Stomach (tissue), 9 donors: Measurements from ENCODE around the gene ISG20L2. TPM values are rescaled to one million over a fixed set of nuclear protein-coding genes. Genes with fewer than 3 reads are reported as not detected.

Source experiments
- DNase-seq, 2 donors: peaks; one replicate each; pipeline versions ENCODE4 v3.0.0 to v3.0.0-alpha.2; 2013 to 2019
- H3K27ac ChIP-seq, 5 donors: fragments of 200-600 bp in 4 of 5; sonication (generic) in 4 of 5; one replicate each; pipeline ENCODE4 v1.5.1; 2013 to 2019; ENCODE audit warnings: mild to moderate bottlenecking in 1 of 5, moderate library complexity in 1 of 5
- H3K27me3 ChIP-seq, 3 donors: fragments of 200-600 bp; sonication (generic); one replicate each; pipeline ENCODE4 v1.5.1; 2017 to 2019; ENCODE audit warnings: mixed run types in 1 of 3
- H3K36me3 ChIP-seq, 4 donors: fragments of 200-600 bp; sonication (generic); 1 replicate in 3 of 4; 2 replicates in 1 of 4; pipeline ENCODE4 v1.5.1; 2016 to 2019
- H3K4me1 ChIP-seq, 4 donors: fragments of 200-600 bp; sonication (generic); one replicate each; pipeline ENCODE4 v1.5.1; 2016 to 2019
- H3K4me3 ChIP-seq, 4 donors: fragments of 200-600 bp; sonication (generic) in 3 of 4; one replicate each; pipeline ENCODE4 v1.5.1; 2016 to 2019; ENCODE audit warnings: mild to moderate bottlenecking in 1 of 4
- H3K9me3 ChIP-seq, 4 donors: fragments of 200-600 bp; sonication (generic); one replicate each; pipeline ENCODE4 v1.5.1; 2016 to 2019
- CTCF ChIP-seq, 7 experiments: fragments of 450-650 bp in 4 of 7; fragments of 200-600 bp in 3 of 7; sonication (generic) in 3 of 7; IDR thresholded peaks; one replicate each; pipeline ENCODE4 v1.5.1; 2016 to 2019; ENCODE audit warnings: antibody characterized with exemption in 7 of 7, control low read depth in 2 of 7, mild to moderate bottlenecking in 1 of 7
- EP300 ChIP-seq: sonication (generic); formaldehyde crosslinking; IDR thresholded peaks from one replicate; pipeline ENCODE4 v1.6.1; 2017; ENCODE audit warnings: antibody characterized with exemption
- POLR2A ChIP-seq, 4 donors: fragments of 450-650 bp; IDR thresholded peaks; one replicate each; pipeline ENCODE4 v1.6.1; 2016; ENCODE audit warnings: antibody characterized with exemption in 4 of 4, control low read depth in 2 of 4, mild to moderate bottlenecking in 1 of 4, moderate library complexity in 1 of 4
- POLR2AphosphoS5 ChIP-seq, 3 donors: sonication (generic); formaldehyde crosslinking; IDR thresholded peaks; one replicate each; pipeline ENCODE4 v1.6.1; 2016; ENCODE audit warnings: antibody characterized with exemption in 3 of 3
- WGBS, 5 donors: extraction: QIAGEN DNeasy Blood & Tissue Kit in 3 of 5; methylation state at CpG; one replicate each; pipeline versions ENCODE4 v1.1.5 to v1.1.7; 2013 to 2018; 5-methylcytosine and 5-hydroxymethylcytosine counted together
- intact Hi-C: fragments of 100-400 bp; cut with DNase I; formaldehyde crosslinking; loops from one replicate; pipeline ENCODE4 v1.15.1; 2023; ENCODE audit warnings: low total_unique reads
- polyA plus RNA-seq, 3 donors: library from polyadenylated mRNA; stranded (reverse); fragments of 200-250 nt; gene quantifications; one replicate each; pipeline ENCODE4 v1.2.3, GENCODE V29; 2013
- total RNA-seq, 5 donors: library from RNA; depleted of rRNA; stranded (reverse); fragments of >200 nt; gene quantifications; one replicate each; pipeline versions ENCODE4 v1.1.0 to v1.2.3, GENCODE V29; 2014 to 2016
- donor health status: healthy with polysubstance abuse.
- donor health status: Bipolar disorder and iron deficiency.
- donor health status: healthy.

ISG20L2 gene
- total and polyA plus RNA-seq, 8 donors = 4.5 to 65.5 (median 11.7) TPM

GRCh38 chr1:156676820-156677615 lies 51.5 kb downstream of the ISG20L2 start, which contains the start of gene NES:
TSS of gene NES (minus strand) at chr1:156677407. CDS start at chr1:156677264, 143 bp downstream.
- peaks cover 7 to 96% (median 62%) of the 10 kb centered on the region in 3 donors for H3K27me3 ChIP-seq
- peak within 1 kb of the TSS; percentile 40 to 49 (median 46) for H3K4me3 ChIP-seq
- WGBS, 5 donors = 1 to 3% (median 2%) methylated on average over 26 to 70 of the region's 70 CpGs
- TF ChIP-seq POLR2AphosphoS5 (IDR thresholded peaks at IDR 0.05) = peak in 1 of 3 donors; percentile 20
- TF ChIP-seq EP300 = no peak
- H3K4me1 ChIP-seq = peaks cover 14 to 51% (median 39%) of the 10 kb centered on the region in 4 donors
- peak within 1 kb of the TSS; percentile 55 to 79 (median 67) for H3K27ac ChIP-seq
- H3K9me3 ChIP-seq = no peaks in the 10 kb centered on the region
- peak in 1 of 2 donors; percentile 89 for DNase-seq
- no peaks in the 10 kb centered on the region for H3K36me3 ChIP-seq
- intact Hi-C loops = no loop called here

DNA sequence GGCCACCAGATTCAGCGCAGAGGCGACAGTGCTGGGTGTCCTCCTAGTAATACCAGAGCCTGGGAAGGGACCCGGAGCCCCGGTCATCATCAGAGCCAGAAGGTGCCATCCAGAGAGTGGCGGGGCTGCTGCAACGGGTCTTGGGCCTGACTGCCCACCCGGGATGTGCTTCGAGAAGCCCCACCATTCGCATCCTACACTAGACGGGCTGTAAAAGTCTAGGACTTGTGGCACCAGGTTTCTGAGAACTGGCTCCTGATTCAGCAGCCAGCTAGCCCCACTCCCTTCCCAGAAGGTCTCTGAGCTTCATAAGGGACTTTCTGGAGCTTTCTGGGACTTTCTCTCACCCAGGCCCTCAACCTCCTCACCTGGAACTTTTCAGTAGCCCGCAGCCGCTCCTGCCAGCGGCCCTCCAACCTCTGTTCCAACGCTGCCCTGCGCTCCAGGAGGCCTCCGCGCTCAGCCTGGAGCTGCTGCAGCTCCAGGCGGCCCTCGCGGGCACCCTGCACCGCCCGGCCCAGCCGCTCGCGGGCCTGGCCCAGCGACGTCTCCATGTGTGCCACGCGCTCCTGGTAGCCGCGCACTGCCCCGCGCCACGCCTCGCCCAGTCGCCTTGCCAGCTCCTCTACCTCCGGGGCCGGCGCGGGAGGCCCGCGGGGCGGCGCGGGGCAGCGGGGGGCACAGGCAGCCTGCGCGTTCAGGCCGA lies 52.3 kb downstream of the ISG20L2 start:
- Histone ChIP-seq H3K4me1 (peaks cover 14 to 51% (median 39%) of the 10 kb centered on the region in 4 donors), H3K27ac (peak overlapping the region in 4 of 5 donors; percentile 65 to 79 (median 68)), H3K27me3 (peaks cover 7 to 88% (median 54%) of the 10 kb centered on the region in 3 donors), H3K4me3 (peak overlapping the region; percentile 40 to 49 (median 46)), H3K9me3 (no peaks in the 10 kb centered on the region), H3K36me3 (no peaks in the 10 kb centered on the region)
- no peak for DNase-seq
- intact Hi-C loops = no loop called here
- TF ChIP-seq CTCF (IDR thresholded peaks at IDR 0.05) (no peak), POLR2AphosphoS5 (IDR thresholded peaks at IDR 0.05) (no peak), EP300 (no peak), POLR2A (IDR thresholded peaks at IDR 0.05) (no peak)
- WGBS, 5 donors = 12 to 38% (median 15%) methylated on average over 12 to 49 of the region's 49 CpGs

DNA sequence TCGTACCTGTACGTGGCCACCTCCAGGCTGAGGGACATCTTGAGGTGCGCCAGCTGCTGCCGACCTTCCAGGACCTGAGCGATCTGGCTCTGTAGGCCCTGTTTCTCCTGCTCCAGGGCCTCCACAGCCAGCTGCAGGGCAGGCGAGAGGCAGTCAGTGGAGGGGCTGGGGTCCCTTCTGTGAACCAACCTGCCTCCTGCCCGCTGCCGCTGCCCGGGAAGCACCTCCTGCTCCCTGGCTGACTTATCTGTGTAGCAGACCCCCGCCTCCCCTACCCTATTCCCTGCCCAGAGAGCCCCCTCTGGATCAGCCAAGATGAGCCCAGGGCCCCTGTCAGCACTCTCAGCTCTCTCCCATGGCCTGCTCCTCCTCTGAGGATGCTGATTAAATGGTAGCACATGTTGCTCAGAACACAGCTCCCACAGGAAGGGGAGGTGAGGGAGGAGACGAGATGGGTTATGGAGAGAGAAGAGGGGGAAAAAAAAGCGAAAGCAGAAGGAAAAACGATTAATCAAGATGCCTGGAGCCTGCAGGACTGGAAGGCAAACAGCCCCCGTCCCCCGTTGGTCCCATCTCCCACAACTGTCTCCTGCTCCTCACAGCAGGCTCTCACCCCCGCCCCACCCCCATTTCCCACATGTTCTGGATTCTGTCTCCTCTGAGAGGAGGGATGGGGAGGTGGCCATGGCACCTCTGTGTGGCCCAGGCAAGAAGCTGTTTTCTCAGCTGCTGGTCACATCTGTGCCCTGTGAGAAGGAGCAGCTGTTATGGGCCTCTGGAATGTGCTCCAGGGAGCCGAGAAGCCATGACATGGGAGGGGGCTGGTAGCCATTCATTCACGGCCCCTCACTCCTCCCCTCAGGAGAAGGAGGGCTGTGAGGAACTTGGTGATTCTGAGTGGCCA lies 53.1 kb downstream of the ISG20L2 start:
- intact Hi-C loops = no loop called here
- peak in 1 of 2 donors; percentile 72 for DNase-seq

More for the DNA sequence above, 53.1 kb downstream of the ISG20L2 start:
- Histone ChIP-seq H3K36me3 (no peaks in the 10 kb centered on the region), H3K4me1 (peaks cover 14 to 51% (median 39%) of the 10 kb centered on the region in 4 donors), H3K9me3 (no peaks in the 10 kb centered on the region), H3K27me3 (peaks cover 7 to 86% (median 48%) of the 10 kb centered on the region in 3 donors), H3K27ac (peak overlapping the region in 4 of 5 donors; percentile 65 to 79 (median 68)), H3K4me3 (peak overlapping the region; percentile 40 to 49 (median 46))
- TF ChIP-seq CTCF (IDR thresholded peaks at IDR 0.05) (no peak), POLR2A (IDR thresholded peaks at IDR 0.05) (no peak), EP300 (no peak), POLR2AphosphoS5 (IDR thresholded peaks at IDR 0.05) (no peak)
- 49 to 70% (median 57%) methylated on average over 8 to 18 of the region's 18 CpGs for WGBS, 5 donors
